ENCODE results near the gene ADAMTS2.

GRCh38 chr5:179308563-179309382 lies 36.5 kb downstream of the ADAMTS2 start:
- no peak for TF ChIP-seq RAD21 (IDR thresholded peaks at IDR 0.05; ENCODE audit: low read depth)
- no peak for TF ChIP-seq ZBTB7A (IDR thresholded peaks at IDR 0.05; ENCODE audit: low read depth)
- no peak for TF ChIP-seq CEBPB (IDR thresholded peaks at IDR 0.05)
